ENCODE results near the gene BBS9. TPM values are rescaled to one million over a fixed set of nuclear protein-coding genes. Genes with fewer than 3 reads are reported as not detected.

Gene BBS9
- total RNA-seq, 1 donor from 2014 or later = 21.1 TPM

- Mint-ChIP-seq H3K9me3 (ENCODE audit: unreplicated experiment) (no peaks in the 10 kb centered on the region), H3K4me3 (ENCODE audit: unreplicated experiment) (no peak overlapping the region), H3K27ac (ENCODE audit: unreplicated experiment) (no peak overlapping the region), H3K27me3 (ENCODE audit: unreplicated experiment) (no peaks in the 10 kb centered on the region), H3K4me1 (ENCODE audit: low read depth, unreplicated experiment) (no peaks in the 10 kb centered on the region), H3K36me3 (ENCODE audit: unreplicated experiment) (no peaks in the 10 kb centered on the region)
- no peak for TF ChIP-seq CTCF (IDR thresholded peaks at IDR 0.05; ENCODE audit: partially characterized antibody, unreplicated experiment)
- DNase-seq = no peak
Observed at GRCh38 chr7:33190688-33191304, 61.4 kb downstream of the BBS9 start.

DNA sequence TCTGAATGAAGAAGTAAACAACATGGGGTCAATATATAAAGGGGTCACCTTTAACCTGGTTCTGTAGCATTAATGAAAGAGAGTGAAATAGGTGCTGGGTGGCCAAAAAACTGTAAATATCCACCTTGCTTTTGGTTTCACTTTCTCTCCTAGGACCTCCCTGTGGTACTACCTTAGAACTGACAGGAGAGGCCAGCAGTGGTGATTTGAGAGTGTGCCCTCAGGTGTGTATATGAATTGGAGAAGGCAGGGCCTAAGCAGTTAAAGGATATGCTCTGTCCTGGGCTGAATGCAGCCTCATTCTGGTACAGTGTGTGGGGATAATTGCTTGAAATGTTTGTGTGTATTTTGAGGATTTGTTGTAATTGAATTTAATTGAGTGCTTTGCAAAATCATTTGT, 62.0 kb downstream of the BBS9 start:
- H3K9me3 Mint-ChIP-seq (ENCODE audit: unreplicated experiment) = no peaks in the 10 kb centered on the region
- no peak overlapping the region for H3K4me3 Mint-ChIP-seq (ENCODE audit: unreplicated experiment)
- H3K27me3 Mint-ChIP-seq (ENCODE audit: unreplicated experiment) = no peaks in the 10 kb centered on the region
- peaks cover 3% of the 10 kb centered on the region for H3K4me1 Mint-ChIP-seq (ENCODE audit: low read depth, unreplicated experiment)
- no peak for DNase-seq
- no peaks in the 10 kb centered on the region for H3K36me3 Mint-ChIP-seq (ENCODE audit: unreplicated experiment)
- H3K27ac Mint-ChIP-seq (ENCODE audit: unreplicated experiment) = no peak overlapping the region
- no peak for TF ChIP-seq CTCF (IDR thresholded peaks at IDR 0.05; ENCODE audit: partially characterized antibody, unreplicated experiment)

DNA sequence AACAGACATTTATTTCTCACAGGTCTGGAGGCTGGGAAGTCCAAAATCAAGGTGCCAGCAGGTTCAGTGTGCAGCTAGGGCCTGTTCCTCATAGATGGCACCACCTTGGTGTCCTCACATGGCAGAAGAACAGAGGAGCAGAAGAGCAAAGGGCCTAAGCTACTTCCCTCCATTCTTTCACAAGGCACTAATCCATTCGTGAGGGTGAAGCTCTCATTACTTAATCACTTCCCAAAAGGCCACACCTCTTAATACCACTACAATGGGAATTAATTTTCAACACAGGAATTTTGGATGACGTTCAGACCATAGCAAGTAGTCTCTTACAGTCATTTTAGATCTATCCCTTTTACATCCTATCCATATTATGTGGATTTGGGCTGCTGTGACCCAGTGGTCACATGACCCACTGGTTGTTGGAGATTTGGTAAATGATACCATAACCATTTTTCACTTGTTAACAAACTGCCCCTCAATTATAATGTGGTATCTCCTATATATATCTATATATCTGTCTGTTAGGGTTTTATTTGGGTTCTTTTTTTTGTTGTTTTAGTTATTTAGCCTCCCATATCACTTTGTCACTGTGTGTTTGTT, 63.4 kb downstream of the BBS9 start:
- Mint-ChIP-seq H3K27me3 (ENCODE audit: unreplicated experiment) (no peaks in the 10 kb centered on the region), H3K4me1 (ENCODE audit: low read depth, unreplicated experiment) (peaks cover 5% of the 10 kb centered on the region), H3K36me3 (ENCODE audit: unreplicated experiment) (no peaks in the 10 kb centered on the region), H3K27ac (ENCODE audit: unreplicated experiment) (no peak overlapping the region), H3K4me3 (ENCODE audit: unreplicated experiment) (no peak overlapping the region), H3K9me3 (ENCODE audit: unreplicated experiment) (no peaks in the 10 kb centered on the region)
- no peak for DNase-seq
- TF ChIP-seq CTCF (IDR thresholded peaks at IDR 0.05; ENCODE audit: partially characterized antibody, unreplicated experiment) = no peak

DNA sequence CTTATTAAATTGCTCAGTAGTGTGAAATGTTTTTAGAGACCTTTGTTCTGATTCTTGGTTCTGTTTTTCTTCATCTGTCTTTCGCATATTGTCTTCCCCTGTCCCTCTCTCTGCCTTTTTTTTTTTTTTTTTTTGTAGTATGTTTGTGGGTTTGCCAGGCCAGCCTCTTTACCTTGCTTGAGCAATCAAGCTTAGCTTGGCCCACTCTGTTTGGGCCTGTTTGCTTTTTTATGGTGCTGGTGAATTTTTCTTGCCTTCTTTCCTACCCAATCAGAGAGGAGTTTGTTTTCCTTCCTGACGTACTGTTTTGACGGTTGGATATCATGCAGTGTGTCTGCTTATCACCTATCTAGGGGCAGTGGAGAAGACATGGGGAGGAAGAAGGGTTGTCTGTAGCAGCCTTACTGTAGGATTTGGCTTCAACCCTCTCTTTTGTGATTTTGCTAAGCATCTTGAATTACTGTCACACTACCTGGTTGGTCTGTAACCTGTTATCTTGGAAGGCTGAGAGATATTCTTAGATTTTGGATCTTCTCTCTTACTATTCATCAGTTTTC, 64.0 kb downstream of the BBS9 start:
- H3K9me3 Mint-ChIP-seq (ENCODE audit: unreplicated experiment) = no peaks in the 10 kb centered on the region
- DNase-seq = no peak
- H3K27ac Mint-ChIP-seq (ENCODE audit: unreplicated experiment) = no peak overlapping the region
- H3K27me3 Mint-ChIP-seq (ENCODE audit: unreplicated experiment) = no peaks in the 10 kb centered on the region
- H3K36me3 Mint-ChIP-seq (ENCODE audit: unreplicated experiment) = no peaks in the 10 kb centered on the region
- no peak overlapping the region for H3K4me3 Mint-ChIP-seq (ENCODE audit: unreplicated experiment)
- peaks cover 5% of the 10 kb centered on the region for H3K4me1 Mint-ChIP-seq (ENCODE audit: low read depth, unreplicated experiment)
- TF ChIP-seq CTCF (IDR thresholded peaks at IDR 0.05; ENCODE audit: partially characterized antibody, unreplicated experiment) = no peak

DNA sequence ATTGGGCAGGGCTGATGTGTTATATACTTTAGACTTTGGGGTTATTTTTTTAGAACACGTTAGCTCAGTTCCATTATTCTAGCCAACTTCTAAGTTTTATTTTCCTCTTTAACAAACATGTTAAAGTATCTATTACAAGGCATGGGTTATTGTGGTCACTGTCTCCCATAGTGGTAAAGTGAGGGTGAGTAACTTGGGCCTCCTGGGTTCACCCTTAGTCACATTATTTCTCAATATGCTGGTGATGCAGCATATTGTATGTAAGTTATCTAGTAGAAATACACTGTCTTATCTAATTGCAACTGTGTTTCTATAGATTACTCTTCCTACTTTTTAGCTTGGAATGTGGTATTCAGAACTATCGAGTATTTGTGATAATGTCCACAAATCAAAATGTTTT, 65.9 kb downstream of the BBS9 start:
- DNase-seq = no peak
- Mint-ChIP-seq H3K36me3 (ENCODE audit: unreplicated experiment) (no peaks in the 10 kb centered on the region), H3K9me3 (ENCODE audit: unreplicated experiment) (no peaks in the 10 kb centered on the region), H3K4me1 (ENCODE audit: low read depth, unreplicated experiment) (peaks cover 5% of the 10 kb centered on the region), H3K4me3 (ENCODE audit: unreplicated experiment) (no peak overlapping the region), H3K27me3 (ENCODE audit: unreplicated experiment) (no peaks in the 10 kb centered on the region), H3K27ac (ENCODE audit: unreplicated experiment) (no peak overlapping the region)
- TF ChIP-seq CTCF (IDR thresholded peaks at IDR 0.05; ENCODE audit: partially characterized antibody, unreplicated experiment) = no peak

All from glutamatergic neuron (in vitro differentiated cells).